ENCODE data around the gene CRIP3.
"Not testable (repeated sequence)": the region's sequence is repeated elsewhere in the genome, so short reads cannot be mapped to it uniquely, and the experiment has no call there.

The CRIP3 gene

GRCh38 chr6:43304882-43305281 is 3.7 kb downstream of the CRIP3 start:
- no peak for DNase-seq

DNA sequence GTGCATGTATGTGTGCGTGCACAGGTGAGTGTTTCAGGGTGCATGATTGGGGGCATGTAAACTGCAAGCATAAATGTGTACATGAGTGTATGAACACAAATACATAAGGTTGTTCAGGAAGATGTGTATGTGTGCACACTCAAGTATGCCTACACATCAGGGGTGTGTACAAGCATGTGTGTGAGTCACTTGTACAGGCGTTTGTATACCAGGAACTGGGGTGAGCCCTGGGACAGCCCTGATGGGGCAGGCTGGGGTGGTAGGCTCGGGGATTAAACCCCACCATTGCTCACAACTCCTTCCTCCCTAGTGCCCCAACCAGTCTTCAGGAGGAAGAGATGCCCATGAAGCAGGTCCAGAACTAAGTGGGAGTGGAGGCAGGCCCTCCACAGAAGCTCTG is 4.3 kb downstream of the CRIP3 start:
- DNase-seq: no peak

GRCh38 chr6:43303751-43304331 is 4.8 kb downstream of the CRIP3 start:
- DNase-seq: no peak

GRCh38 chr6:43303006-43303405 is 5.6 kb downstream of the CRIP3 start:
- not testable (repeated sequence) for DNase-seq

- no peak for DNase-seq
Observed at GRCh38 chr6:43302126-43302525, 6.5 kb downstream of the CRIP3 start.

DNA sequence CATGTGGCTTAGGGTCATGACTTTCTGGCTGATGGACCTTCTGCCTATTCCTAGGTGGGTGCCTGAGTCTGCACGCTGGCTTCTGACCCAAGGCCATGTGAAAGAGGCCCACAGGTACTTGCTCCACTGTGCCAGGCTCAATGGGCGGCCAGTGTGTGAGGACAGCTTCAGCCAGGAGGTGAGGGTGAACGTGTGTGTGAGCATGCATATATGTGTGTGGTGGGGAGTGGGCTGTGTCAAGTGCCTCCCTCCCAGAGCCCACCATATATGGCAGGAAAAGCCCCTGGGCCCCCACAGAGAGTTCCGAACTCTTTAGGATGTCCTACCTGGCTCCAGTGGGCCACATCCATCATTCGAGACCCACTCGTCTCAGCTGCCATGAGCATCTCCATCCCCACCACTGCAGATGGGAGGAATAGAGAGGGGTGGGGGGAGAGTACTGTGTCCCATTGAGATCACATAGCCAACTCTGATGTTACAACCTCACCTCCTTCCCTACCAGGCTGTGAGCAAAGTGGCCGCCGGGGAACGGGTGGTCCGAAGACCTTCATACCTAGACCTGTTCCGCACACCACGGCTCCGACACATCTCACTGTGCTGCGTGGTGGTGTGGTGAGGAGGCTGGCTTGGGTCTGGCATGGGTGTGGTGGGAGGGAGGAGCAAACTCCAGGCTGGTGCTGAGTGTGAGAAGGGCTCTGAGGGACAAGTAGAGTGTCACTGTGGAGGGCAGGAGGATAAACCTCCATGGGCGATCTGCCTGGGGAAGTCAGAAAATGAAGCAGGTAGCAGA is 7.3 kb downstream of the CRIP3 start:
- no peak for DNase-seq

GRCh38 chr6:43299338-43300293 is 9.0 kb downstream of the CRIP3 start:
- DNase-seq: no peak

DNA sequence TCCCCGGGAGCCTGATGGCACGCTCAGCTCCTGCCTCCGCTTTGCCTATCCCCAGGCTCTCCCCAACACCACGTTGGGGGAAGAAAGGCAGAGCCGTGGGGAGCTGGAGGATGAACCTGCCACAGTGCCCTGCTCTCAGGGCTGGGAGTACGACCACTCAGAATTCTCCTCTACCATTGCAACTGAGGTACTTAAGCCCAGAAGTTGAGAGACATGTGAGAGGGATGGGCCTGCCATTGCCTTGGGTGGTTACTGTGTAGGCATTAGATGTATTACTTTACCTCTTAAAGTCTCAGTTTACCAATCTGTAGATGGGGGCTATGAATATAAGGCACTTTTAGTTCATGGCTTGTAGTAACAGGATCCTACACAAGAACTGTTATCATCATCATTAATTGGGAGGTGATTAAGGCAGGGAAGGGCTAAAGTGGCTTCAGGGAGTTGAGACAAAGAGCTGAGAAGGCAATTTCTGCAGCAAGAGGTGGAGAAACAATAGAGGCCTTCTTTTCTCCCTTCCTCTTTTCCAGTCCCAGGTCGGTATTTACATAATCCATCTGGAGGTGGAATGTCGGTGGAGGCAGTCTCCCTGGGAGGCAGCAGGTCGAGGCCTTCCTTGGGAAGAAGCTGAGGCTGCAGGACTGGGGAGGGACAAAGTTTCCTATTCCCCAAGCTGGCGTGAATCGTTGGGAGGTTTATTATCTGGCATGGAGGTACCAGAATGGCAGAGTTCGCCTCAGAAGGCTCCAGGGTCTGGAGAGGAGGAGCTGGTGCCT is 9.9 kb downstream of the CRIP3 start:
- no peak for DNase-seq

DNA sequence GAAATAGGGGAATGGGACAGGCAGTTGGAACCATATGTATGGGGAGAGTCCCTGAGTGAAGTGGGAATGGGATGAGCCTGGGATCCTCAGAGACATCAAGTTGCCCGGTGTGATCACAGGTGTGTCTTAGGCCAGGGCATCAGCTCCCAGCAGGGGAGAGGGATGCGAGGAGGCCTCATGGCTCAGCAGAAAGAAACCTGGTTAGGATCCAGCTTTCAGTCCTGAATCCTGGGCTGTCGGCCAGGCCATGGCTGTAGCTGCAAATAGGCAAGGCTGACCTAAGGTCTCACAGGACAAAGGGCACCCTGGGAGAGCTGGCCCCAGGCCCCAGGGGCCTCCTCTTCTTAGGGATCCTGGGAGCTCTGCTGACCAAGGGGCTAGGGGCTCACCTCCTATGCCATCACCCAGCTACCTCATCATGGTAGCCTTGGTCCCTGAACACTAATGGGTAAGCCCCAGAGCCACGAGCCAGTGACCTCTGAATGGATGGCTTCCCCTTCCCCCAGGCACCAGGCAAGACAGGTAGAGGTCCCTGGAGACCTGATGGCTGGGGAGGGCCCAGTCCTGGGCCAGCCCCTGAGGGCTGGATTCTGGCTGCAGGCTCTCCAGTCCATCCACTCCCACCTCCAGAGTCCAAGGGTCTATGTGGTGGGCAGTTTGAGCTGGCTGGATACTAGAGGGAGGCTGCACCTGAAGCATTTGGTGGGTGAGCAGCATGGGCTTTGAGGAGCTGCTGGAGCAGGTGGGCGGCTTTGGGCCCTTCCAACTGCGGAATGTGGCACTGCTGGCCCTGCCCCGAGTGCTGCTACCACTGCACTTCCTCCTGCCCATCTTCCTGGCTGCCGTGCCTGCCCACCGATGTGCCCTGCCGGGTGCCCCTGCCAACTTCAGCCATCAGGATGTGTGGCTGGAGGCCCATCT is 10.7 kb downstream of the CRIP3 start, which contains the start of gene SLC22A7:
SLC22A7 (plus strand) TSS at position 617 of the 921 bp plus-strand sequence; CDS start at position 716, 99 bp downstream.
- DNase-seq: no peak

- DNase-seq: no peak
Observed at GRCh38 chr6:43296780-43297497, 11.7 kb downstream of the CRIP3 start.

DNA sequence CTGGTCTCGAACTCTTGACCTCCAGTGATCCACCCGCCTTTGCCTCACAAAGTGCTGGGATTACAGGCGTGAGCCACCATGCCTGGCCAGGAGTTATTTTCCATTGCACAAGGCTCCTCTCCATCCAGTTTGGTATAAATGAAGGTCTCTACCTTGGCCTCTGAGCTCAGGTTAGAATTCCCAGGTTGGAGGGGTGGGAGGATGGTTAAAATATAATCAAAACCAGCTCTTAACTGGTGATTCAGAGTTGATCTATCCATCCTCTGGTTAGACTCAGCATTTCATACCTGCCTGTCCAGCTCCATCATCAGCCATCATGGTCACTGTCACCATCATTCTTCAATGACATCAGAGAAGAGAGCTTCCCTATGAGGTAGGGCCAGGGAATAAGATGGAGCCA is 13.2 kb downstream of the CRIP3 start:
- no peak for DNase-seq

GRCh38 chr6:43294536-43294935 is 14.1 kb downstream of the CRIP3 start:
- no peak for DNase-seq

- no peak for DNase-seq
Observed at GRCh38 chr6:43293698-43294097, 14.9 kb downstream of the CRIP3 start.

DNA sequence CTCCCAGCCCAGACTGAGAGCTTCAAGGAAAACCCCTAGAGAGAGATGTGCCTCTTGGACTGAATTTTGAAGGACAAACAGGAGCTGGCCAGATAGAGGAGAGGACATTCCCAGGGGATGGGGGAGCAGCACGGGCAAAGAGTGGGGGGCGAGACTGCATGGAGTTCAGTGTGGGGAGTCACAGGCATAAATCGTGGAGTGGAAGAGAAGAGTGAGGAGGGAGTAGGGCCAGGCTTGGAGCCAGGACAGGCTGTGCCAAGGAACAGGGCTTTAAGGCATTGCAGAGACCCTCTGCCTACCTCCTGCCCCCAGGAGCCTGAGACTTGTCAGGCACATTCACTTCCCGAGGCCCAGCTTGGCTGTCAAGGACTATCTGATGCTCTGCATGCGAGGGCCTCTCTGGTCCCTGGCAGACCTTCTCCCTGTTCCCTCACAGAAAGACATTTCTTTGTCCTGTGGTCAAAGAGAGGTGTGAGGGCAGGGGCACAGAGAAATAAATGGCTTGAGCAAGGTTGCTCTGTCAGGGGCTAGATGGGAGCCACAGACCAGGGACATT is 15.8 kb downstream of the CRIP3 start:
- DNase-seq: no peak

DNA sequence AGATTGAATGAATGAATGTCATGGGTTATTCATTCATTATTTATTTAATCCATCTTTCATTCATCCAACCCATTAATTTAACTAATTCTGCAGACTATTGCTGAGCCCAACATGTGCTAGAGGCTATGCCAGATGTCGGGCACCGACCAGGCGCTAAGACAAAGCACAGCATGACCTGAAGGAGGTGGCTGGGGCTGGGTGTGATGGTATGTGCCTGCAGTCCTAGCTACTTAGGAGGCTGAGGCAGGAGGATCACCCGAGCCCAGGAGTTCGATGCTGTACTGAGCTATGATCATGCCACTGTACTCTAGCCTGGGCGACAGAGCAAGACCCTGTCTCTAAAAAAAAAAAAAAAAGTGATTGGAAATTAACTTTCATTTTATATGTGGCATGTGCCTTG is 16.3 kb downstream of the CRIP3 start:
- DNase-seq: no peak

- no peak for DNase-seq
Observed at GRCh38 chr6:43291708-43292107, 16.9 kb downstream of the CRIP3 start.

DNA sequence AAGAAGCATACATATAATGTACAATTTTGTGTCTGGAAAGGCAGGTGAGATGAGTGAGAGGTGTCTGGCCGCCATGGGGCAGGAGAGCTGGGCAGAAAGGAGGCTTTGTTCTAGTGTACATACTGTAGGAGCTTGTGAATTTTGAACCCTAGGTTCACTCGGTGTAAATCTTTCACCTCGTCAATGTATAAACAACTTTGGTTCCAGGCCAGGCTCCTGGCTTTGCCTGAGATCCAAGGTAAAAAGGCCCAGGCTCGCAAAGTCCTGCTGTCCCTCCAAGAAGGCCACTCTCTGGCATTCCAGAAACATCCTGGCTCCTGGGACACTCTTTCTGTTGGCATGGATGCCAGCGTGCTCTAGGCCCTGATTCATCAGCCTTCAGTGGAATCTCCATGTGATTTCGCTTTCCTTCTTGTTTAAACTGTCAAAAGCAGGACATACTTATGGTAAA is 17.7 kb downstream of the CRIP3 start:
- DNase-seq: no peak

GRCh38 chr6:43290339-43290904 is 18.2 kb downstream of the CRIP3 start:
- no peak for DNase-seq

GRCh38 chr6:43287717-43288679 is 20.6 kb downstream of the CRIP3 start:
- no peak for DNase-seq
